ENCODE data around the gene RHBDF1.

Gene RHBDF1

DNA sequence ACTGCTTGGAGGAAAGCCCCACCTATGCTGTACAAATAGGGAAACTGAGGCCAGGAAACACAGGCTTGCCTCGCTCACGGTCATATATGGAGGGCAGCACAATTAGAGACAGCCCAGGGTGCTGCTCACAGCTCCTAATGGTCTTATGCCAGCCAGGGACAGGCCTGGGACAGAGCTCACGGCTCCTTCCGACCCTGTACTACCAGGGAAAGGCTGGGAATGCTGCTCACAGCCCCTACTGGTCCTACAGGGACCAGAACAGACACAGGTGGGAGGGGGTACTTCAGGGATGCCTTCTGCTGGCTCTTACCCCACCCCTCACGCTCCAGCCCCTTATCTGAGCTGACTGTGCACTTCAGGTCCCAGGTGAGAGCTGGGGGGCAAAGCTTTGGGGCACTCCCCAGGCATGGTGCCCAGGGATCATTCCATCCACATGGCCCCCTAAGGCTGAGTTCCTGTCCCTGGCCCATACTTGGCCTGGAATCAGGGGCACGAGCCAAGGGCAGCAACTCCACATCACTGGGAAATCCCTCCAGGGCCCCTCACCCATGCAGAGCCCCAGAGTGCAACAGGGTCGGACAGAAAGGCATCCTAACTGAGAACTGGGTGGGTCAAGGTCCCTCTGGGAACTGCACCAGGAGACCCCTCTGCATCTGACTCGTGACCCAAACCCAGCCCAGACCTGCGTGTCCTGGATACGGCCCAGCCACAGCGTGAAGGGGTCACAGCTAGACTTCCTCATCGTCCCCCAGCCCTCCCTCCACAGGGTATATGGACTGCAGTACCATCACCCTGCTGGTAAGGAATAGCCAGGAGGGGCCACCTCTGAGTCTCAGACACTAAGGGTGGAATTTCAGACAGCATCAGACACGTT is 5.9 kb downstream of the RHBDF1 start:
- H3K4me3 ChIP-seq (ENCODE audit: low read depth, low read length): no peak overlapping the region
- TF ChIP-seq, protein P1, sequence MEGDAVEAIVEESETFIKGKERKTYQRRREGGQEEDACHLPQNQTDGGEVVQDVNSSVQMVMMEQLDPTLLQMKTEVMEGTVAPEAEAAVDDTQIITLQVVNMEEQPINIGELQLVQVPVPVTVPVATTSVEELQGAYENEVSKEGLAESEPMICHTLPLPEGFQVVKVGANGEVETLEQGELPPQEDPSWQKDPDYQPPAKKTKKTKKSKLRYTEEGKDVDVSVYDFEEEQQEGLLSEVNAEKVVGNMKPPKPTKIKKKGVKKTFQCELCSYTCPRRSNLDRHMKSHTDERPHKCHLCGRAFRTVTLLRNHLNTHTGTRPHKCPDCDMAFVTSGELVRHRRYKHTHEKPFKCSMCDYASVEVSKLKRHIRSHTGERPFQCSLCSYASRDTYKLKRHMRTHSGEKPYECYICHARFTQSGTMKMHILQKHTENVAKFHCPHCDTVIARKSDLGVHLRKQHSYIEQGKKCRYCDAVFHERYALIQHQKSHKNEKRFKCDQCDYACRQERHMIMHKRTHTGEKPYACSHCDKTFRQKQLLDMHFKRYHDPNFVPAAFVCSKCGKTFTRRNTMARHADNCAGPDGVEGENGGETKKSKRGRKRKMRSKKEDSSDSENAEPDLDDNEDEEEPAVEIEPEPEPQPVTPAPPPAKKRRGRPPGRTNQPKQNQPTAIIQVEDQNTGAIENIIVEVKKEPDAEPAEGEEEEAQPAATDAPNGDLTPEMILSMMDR (conservative IDR thresholded peaks at IDR 0.05; ENCODE audit: low read depth, low read length): no peak
- no peak for DNase-seq (ENCODE audit: low read depth)

DNA sequence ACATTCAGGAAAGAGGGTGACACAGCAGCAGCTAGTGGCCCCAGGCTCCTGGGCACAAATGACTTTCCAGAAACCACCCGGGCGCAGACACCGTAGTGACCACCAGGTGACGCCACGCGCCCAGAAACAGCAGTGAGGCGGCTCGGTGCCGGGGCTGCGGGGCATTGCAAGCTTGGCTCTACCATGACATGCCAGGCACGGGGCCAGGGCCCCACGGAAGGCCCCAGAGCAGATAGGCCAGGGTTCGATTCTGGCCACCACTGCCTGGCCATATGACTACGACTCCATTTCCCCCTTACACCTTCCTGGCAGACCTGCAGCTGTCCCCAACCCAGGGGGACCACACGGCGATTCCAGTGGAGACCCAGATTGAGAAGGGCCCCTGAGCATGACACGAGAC is 6.7 kb downstream of the RHBDF1 start:
- peak; percentile 74 for DNase-seq (ENCODE audit: low read depth)
- no peak overlapping the region for H3K4me3 ChIP-seq (ENCODE audit: low read depth, low read length)
- TF ChIP-seq, protein P1 (conservative IDR thresholded peaks at IDR 0.05; ENCODE audit: low read depth, low read length): peak; percentile 94

DNA sequence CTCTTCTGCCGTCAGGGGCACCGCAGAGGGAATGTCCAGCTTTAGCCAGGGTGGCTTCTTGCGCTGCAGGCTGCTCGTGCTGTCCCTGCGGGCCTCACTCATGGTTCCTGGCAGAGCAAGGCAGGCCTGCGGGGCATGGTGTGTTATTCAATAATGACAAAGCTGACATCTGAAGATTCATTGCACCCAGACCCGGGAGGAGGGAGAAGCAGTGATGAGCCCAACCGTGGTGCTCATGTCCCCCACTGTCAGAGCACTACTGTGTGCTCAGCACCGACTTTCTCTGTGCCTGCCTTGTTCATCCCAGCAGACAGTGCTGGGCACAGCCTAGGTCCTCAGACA is 7.5 kb downstream of the RHBDF1 start:
- DNase-seq (ENCODE audit: low read depth): no peak
- TF ChIP-seq, protein P1 (conservative IDR thresholded peaks at IDR 0.05; ENCODE audit: low read depth, low read length): no peak
- H3K4me3 ChIP-seq (ENCODE audit: low read depth, low read length): no peak overlapping the region

DNA sequence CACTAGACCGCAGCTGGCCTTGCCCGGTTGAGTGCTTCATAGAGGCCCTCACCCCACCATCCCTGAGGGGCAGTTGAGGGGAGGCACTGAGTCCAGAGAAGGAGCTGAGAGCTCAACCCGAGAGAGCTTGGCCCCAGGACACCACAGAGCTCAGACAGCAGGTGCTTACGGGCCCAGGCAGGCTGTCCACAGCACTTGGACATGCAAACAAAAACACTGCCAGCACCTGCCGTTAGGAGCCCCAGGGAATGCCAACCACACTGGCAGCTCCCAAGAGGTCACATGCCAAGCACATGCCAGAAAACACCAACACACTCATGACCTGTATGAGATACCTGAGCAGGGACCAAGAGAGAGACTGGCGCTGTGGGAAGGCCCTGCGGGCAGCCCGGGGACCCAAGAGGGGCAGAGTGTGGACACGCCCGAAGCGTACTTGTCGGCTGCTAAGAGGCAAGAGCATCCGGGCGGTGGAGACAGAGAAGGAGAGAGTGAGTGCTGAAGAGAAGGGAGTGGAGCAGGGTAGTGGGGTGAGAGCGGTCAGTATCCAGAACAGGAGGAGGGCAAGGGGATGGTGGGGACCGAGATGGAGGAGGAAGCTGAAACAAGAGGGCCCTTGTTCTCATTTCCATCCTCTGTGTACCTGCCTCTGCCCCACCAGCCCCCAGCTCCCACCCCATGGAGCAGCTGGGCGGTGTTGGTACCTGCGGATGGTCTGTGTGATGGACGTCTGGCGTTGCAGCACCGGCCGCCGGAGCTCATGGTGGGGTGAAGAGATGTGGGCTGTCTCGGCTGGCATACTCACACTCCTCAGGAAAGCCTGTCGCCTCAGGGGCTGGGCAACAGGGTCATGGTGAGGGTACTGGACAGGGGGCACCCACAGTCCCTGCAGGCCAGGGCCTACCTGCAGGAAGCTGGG is 8.2 kb downstream of the RHBDF1 start:
- no peak overlapping the region for H3K4me3 ChIP-seq (ENCODE audit: low read depth, low read length)
- no peak for DNase-seq (ENCODE audit: low read depth)
- TF ChIP-seq, protein P1 (conservative IDR thresholded peaks at IDR 0.05; ENCODE audit: low read depth, low read length): no peak

DNA sequence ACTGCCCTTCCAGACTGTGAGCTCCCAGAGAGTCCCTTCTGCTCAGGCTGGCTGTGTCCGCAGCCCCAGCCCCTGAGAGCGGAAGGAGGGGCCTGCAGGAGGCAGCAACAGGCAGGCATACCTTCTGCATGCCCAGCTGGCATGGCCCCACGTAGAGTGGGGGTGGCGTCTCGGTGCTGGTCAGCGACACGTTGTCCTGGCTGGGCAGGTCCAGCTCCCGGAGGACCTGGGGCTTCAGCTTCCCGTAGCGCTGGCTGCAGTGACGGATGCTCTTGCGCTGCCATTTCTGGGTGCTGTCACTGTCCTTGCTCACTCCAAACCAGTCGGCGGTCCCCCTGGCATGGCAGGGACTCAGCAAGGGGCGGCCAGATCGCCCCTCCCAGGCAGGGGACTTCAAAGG is 9.0 kb downstream of the RHBDF1 start:
- H3K4me3 ChIP-seq (ENCODE audit: low read depth, low read length): no peak overlapping the region
- TF ChIP-seq, protein P1 (conservative IDR thresholded peaks at IDR 0.05; ENCODE audit: low read depth, low read length): no peak
- no peak for DNase-seq (ENCODE audit: low read depth)

DNA sequence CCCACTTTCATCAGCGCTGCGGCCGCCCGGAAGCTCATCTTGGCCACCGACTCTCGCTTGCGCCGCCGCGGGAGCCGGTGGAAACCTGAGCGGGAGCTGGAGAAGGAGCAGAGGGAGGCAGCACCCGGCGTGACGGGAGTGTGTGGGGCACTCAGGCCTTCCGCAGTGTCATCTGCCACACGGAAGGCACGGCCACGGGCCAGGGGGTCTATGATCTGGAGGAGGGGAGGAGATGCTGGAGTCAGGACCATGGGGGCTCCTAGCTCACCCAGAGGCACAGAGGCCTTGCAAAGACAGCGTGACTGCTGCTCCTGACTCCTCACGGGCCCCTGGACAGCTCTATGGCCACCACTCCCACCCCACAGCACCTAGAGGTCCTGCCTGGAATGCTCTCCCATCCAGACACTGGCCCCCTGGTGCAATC is 9.5 kb downstream of the RHBDF1 start:
- no peak for DNase-seq (ENCODE audit: low read depth)
- no peak overlapping the region for H3K4me3 ChIP-seq (ENCODE audit: low read depth, low read length)
- TF ChIP-seq, protein P1 (conservative IDR thresholded peaks at IDR 0.05; ENCODE audit: low read depth, low read length): no peak
